Body of pancreas (tissue), 4 donors: ENCODE measurements around the gene MAVS.

Experiments
- POLR2A ChIP-seq, 3 donors: fragments of 450-650 bp; IDR thresholded peaks; one replicate each; pipeline ENCODE4 v1.6.1; 2016; ENCODE audit warnings: antibody characterized with exemption in 3 of 3, mild to moderate bottlenecking in 2 of 3
- TF ChIP-seq, protein P1 (sequence below), 7 experiments: fragments of 450-650 bp in 4 of 7; fragments of 200-600 bp in 3 of 7; sonication (generic) in 3 of 7; IDR thresholded peaks; one replicate each; pipeline ENCODE4 v1.5.1; 2016 to 2019; ENCODE audit warnings: antibody characterized with exemption in 7 of 7

DNA sequence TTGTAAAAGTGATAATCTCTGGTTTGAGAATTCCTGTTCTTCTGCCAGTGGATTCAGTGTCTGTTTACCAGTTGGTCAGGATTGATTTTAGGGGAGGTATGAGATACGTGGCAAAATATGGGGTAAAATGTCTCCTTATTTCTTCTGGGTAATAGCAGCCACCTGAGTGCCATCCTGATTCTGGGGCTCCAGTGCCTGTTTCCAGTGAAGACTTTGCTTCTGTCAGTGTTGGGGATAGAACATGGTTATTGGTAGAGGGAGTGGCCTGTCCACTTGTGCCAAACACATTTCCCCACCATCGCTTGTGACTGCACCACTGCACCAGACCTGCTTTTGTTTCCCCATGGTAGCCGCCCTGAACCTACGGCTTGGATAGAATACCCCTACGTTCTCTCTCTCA is 58.2 kb downstream of the MAVS start:
- TF ChIP-seq, protein P1, sequence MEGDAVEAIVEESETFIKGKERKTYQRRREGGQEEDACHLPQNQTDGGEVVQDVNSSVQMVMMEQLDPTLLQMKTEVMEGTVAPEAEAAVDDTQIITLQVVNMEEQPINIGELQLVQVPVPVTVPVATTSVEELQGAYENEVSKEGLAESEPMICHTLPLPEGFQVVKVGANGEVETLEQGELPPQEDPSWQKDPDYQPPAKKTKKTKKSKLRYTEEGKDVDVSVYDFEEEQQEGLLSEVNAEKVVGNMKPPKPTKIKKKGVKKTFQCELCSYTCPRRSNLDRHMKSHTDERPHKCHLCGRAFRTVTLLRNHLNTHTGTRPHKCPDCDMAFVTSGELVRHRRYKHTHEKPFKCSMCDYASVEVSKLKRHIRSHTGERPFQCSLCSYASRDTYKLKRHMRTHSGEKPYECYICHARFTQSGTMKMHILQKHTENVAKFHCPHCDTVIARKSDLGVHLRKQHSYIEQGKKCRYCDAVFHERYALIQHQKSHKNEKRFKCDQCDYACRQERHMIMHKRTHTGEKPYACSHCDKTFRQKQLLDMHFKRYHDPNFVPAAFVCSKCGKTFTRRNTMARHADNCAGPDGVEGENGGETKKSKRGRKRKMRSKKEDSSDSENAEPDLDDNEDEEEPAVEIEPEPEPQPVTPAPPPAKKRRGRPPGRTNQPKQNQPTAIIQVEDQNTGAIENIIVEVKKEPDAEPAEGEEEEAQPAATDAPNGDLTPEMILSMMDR (IDR thresholded peaks at IDR 0.05) = no peak
- no peak for TF ChIP-seq POLR2A (IDR thresholded peaks at IDR 0.05)
